Measurements from ENCODE around the gene PGM5.
"Not testable (repeated sequence)": the region's sequence is repeated elsewhere in the genome, so short reads cannot be mapped to it uniquely, and the experiment has no call there.

DNA sequence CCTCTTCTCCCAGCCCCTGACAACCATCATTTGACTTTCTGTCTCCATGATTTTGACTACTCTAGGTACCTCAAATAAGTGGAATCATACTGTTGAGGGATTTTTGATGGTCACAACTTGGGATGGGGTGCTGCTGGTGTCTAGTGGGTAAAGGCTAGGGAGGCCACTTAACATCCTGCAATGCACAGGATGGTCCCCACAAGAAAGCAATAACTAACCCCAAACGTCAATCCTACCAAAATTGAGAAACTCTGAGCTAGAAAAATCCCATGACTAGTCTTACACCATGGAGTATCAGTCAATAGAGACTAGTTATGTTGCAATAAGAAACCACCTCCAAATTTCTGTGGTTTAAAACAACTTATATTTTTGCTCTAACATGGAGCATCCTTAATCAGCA, 24.3 kb upstream of the PGM5 start:
- not testable (repeated sequence) for TF ChIP-seq SUZ12 (IDR thresholded peaks at IDR 0.05; ENCODE audit: extremely low read depth, insufficient read depth, insufficient read length); YY1 (IDR thresholded peaks at IDR 0.05; ENCODE audit: insufficient read depth, insufficient read length)
